ENCODE measurements around the gene SPACA9. TPM values are rescaled to one million over a fixed set of nuclear protein-coding genes. Genes with fewer than 3 reads are reported as not detected.

Gene SPACA9
- total RNA-seq, 2 experiments from 2014 or later: 1.6 to 2.6 TPM

GRCh38 chr9:132875159-132875558 is 3.5 kb upstream of the SPACA9 start:
- ATAC-seq (no peak), DNase-seq (no peak)
- Mint-ChIP-seq H3K4me1 (peaks cover 25% of the 10 kb centered on the region), H3K4me3 (no peak overlapping the region), H3K27ac (no peak overlapping the region), H3K36me3 (no peaks in the 10 kb centered on the region), H3K27me3 (peaks cover 46% of the 10 kb centered on the region), H3K9me3 (ENCODE audit: low read depth) (no peaks in the 10 kb centered on the region)
- CTCF ChIA-PET: interaction anchor here (1.1 to 2.1 kb wide), 2 partner anchors 24 to 27 kb away, joined by 3 to 7 read pairs; no protein-coding TSS in a partner anchor

- ATAC-seq (no peak), DNase-seq (no peak)
- H3K4me3 Mint-ChIP-seq: peak overlapping the region; percentile 70
- H3K27me3 Mint-ChIP-seq: peaks cover 33% of the 10 kb centered on the region
- peaks cover 30% of the 10 kb centered on the region for H3K4me1 Mint-ChIP-seq
- no peak overlapping the region for H3K27ac Mint-ChIP-seq
- CTCF ChIA-PET: interaction anchor here (1.0 to 1.2 kb wide), 2 partner anchors 28 to 145 kb away, joined by 3 to 4 read pairs; no protein-coding TSS in a partner anchor
- no peaks in the 10 kb centered on the region for H3K9me3 Mint-ChIP-seq (ENCODE audit: low read depth)
- H3K36me3 Mint-ChIP-seq: no peaks in the 10 kb centered on the region
Measured at GRCh38 chr9:132876849-132877248, 1.8 kb upstream of the SPACA9 start.

- Mint-ChIP-seq H3K4me3 (peak overlapping the region; percentile 70), H3K27ac (no peak overlapping the region), H3K27me3 (peaks cover 28% of the 10 kb centered on the region), H3K36me3 (no peaks in the 10 kb centered on the region), H3K9me3 (ENCODE audit: low read depth) (no peaks in the 10 kb centered on the region), H3K4me1 (peaks cover 35% of the 10 kb centered on the region)
- ATAC-seq (no peak), DNase-seq (no peak)
- CTCF ChIA-PET: interaction anchor here (1.0 to 1.3 kb wide), 3 partner anchors 24 to 145 kb away, joined by 3 to 5 read pairs (median 4); no protein-coding TSS in a partner anchor
Measured at GRCh38 chr9:132877458-132877823, 1.3 kb upstream of the SPACA9 start.

- H3K4me3 Mint-ChIP-seq: peak within 1 kb of the TSS; percentile 70
- CTCF ChIA-PET: interaction anchor here (0.8 to 1.3 kb wide), 4 partner anchors 24 to 144 kb away, joined by 3 to 5 read pairs (median 4); no protein-coding TSS in a partner anchor
- H3K36me3 Mint-ChIP-seq: no peaks in the 10 kb centered on the region
Measured at GRCh38 chr9:132877824-132878694, 639 bp upstream of the SPACA9 start, which contains the start of gene AK8. Gene AK8, minus strand, starts transcription at chr9:132878284. Its CDS starts 29 bp downstream, at chr9:132878255.

GRCh38 chr9:132879457-132880323 is 992 bp downstream of the SPACA9 start:
- peak overlapping the region; percentile 69 for H3K27ac Mint-ChIP-seq
- no peak for ATAC-seq
- H3K4me3 Mint-ChIP-seq: peak overlapping the region; percentile 70
- peak; percentile 50 for DNase-seq
- peaks cover 18% of the 10 kb centered on the region for H3K27me3 Mint-ChIP-seq
- H3K36me3 Mint-ChIP-seq: no peaks in the 10 kb centered on the region
- H3K9me3 Mint-ChIP-seq (ENCODE audit: low read depth): no peaks in the 10 kb centered on the region
- H3K4me1 Mint-ChIP-seq: peaks cover 37% of the 10 kb centered on the region
- CTCF ChIA-PET: interaction anchor here (0.9 to 2.5 kb wide), 4 partner anchors 21 to 264 kb away, joined by 3 to 10 read pairs (median 4); no protein-coding TSS in a partner anchor

More at GRCh38 chr9:132877824-132878694, 639 bp upstream of the SPACA9 start, which contains the start of gene AK8:
- Mint-ChIP-seq H3K27ac (peak within 1 kb of the TSS; percentile 70), H3K9me3 (ENCODE audit: low read depth) (no peaks in the 10 kb centered on the region), H3K27me3 (peaks cover 28% of the 10 kb centered on the region), H3K4me1 (peaks cover 41% of the 10 kb centered on the region)
- ATAC-seq (peak; percentile 84), DNase-seq (peak; percentile 78)

- no peaks in the 10 kb centered on the region for H3K9me3 Mint-ChIP-seq (ENCODE audit: low read depth)
- peaks cover 37% of the 10 kb centered on the region for H3K4me1 Mint-ChIP-seq
- CTCF ChIA-PET: interaction anchor here (0.9 to 2.5 kb wide), 3 partner anchors 21 to 264 kb away, joined by 3 to 10 read pairs (median 4); no protein-coding TSS in a partner anchor
- H3K4me3 Mint-ChIP-seq: no peak overlapping the region
- DNase-seq (no peak), ATAC-seq (no peak)
- H3K27ac Mint-ChIP-seq: peak overlapping the region; percentile 69
- H3K27me3 Mint-ChIP-seq: peaks cover 15% of the 10 kb centered on the region
- no peaks in the 10 kb centered on the region for H3K36me3 Mint-ChIP-seq
Measured at GRCh38 chr9:132880324-132880661, 1.6 kb downstream of the SPACA9 start.

GRCh38 chr9:132881826-132882225 is 3.1 kb downstream of the SPACA9 start:
- ATAC-seq: no peak
- Mint-ChIP-seq H3K4me1 (peaks cover 37% of the 10 kb centered on the region), H3K27me3 (peaks cover 6% of the 10 kb centered on the region), H3K27ac (no peak overlapping the region), H3K4me3 (no peak overlapping the region), H3K36me3 (no peaks in the 10 kb centered on the region), H3K9me3 (ENCODE audit: low read depth) (no peaks in the 10 kb centered on the region)
- no peak for DNase-seq
- CTCF ChIA-PET: interaction anchor here (1.0 to 1.4 kb wide), 2 partner anchors 21 to 33 kb away, joined by 3 read pairs; no protein-coding TSS in a partner anchor

- ATAC-seq: no peak
- H3K27me3 Mint-ChIP-seq: no peaks in the 10 kb centered on the region
- H3K4me3 Mint-ChIP-seq: no peak overlapping the region
Measured at GRCh38 chr9:132882616-132883015, 3.9 kb downstream of the SPACA9 start.

GRCh38 chr9:132883349-132884294 is 4.9 kb downstream of the SPACA9 start:
- no peak for DNase-seq
- Mint-ChIP-seq H3K36me3 (no peaks in the 10 kb centered on the region), H3K9me3 (ENCODE audit: low read depth) (no peaks in the 10 kb centered on the region), H3K4me1 (peaks cover 39% of the 10 kb centered on the region), H3K4me3 (no peak overlapping the region), H3K27ac (no peak overlapping the region), H3K27me3 (no peaks in the 10 kb centered on the region)
- CTCF ChIA-PET: interaction anchor here (1.1 kb wide), 1 partner anchor 21 kb away, joined by 3 read pairs; no protein-coding TSS in a partner anchor
- ATAC-seq: no peak

More at GRCh38 chr9:132882616-132883015, 3.9 kb downstream of the SPACA9 start:
- Mint-ChIP-seq H3K4me1 (peaks cover 34% of the 10 kb centered on the region), H3K36me3 (no peaks in the 10 kb centered on the region), H3K27ac (no peak overlapping the region), H3K9me3 (ENCODE audit: low read depth) (no peaks in the 10 kb centered on the region)
- DNase-seq: no peak
- CTCF ChIA-PET: no interaction called here

GRCh38 chr9:132885720-132886333 is 7.1 kb downstream of the SPACA9 start:
- peaks cover 26% of the 10 kb centered on the region for H3K4me1 Mint-ChIP-seq
- H3K9me3 Mint-ChIP-seq (ENCODE audit: low read depth): no peaks in the 10 kb centered on the region
- no peak overlapping the region for H3K4me3 Mint-ChIP-seq
- CTCF ChIA-PET: interaction anchor here (1.0 to 1.2 kb wide), 2 partner anchors 15 to 16 kb away, joined by 3 read pairs; no protein-coding TSS in a partner anchor
- DNase-seq (no peak), ATAC-seq (no peak)
- H3K36me3 Mint-ChIP-seq: no peaks in the 10 kb centered on the region
- H3K27me3 Mint-ChIP-seq: no peaks in the 10 kb centered on the region
- no peak overlapping the region for H3K27ac Mint-ChIP-seq

- no peak for ATAC-seq
- CTCF ChIA-PET: interaction anchor here (1.0 kb wide), 1 partner anchor 15 kb away, joined by 3 read pairs; no protein-coding TSS in a partner anchor
- no peaks in the 10 kb centered on the region for H3K27me3 Mint-ChIP-seq
- no peaks in the 10 kb centered on the region for H3K36me3 Mint-ChIP-seq
- DNase-seq: no peak
- H3K4me3 Mint-ChIP-seq: no peak overlapping the region
- H3K9me3 Mint-ChIP-seq (ENCODE audit: low read depth): no peaks in the 10 kb centered on the region
- H3K4me1 Mint-ChIP-seq: peaks cover 26% of the 10 kb centered on the region
- H3K27ac Mint-ChIP-seq: no peak overlapping the region
Measured at GRCh38 chr9:132886334-132886725, 7.6 kb downstream of the SPACA9 start.

Data from activated CD8-positive, alpha-beta memory T cell treated with anti-CD3 and anti-CD28 coated beads, Interleukin-2, amount 10 ng/mL, durations not matched to agents 7 days and 5 days (primary cell).